ENCODE results near the gene STARD9.
"Not testable (repeated sequence)": the region's sequence is repeated elsewhere in the genome, so short reads cannot be mapped to it uniquely, and the experiment has no call there.

STARD9 gene

DNA sequence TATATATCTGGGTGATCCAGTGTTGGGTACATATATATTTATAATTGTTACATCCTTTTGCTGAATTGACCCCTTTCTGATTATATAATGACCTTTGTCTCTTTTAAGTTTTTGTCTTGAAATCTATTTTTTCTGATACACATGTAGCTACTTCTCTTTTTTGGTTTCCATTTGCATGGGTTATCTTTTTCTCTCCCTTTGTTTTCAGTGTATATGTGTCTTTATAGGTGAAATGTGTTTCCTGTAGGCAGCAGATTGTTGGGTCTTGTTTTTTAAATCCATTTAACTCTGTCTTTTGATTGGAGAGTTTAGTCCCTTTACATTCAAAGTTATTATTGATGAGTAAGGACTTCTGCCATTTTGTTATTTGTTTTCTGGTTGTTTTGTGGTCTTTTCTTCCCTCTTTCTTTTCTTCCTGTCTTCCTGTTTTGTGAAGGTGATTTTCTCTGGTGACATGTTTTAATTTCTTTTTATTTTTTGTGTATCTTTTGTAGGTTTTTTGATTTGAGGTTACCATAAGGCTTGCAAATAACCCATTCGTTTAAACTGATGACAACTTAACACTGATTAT lies 56.8 kb downstream of the STARD9 start:
- no peak for DNase-seq

DNA sequence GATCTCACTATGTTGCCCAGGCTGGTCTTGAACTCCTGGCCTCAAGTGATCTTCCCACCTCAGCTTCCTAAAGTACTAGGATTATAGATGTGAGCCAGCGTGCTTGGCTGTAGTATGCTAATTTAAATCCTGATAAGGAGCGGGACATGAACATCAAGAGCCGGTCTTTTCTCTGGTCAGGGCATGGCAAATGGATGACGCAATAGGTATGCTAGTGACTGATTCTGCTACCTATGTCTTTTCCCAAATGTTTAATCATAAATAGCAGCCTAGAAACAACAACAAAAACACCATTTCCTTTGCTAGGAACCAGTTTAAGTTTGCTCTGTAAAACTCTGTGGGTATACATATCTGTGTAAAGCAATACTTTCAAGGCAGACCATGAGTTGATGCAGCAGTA lies 64.7 kb downstream of the STARD9 start:
- DNase-seq = no peak

DNA sequence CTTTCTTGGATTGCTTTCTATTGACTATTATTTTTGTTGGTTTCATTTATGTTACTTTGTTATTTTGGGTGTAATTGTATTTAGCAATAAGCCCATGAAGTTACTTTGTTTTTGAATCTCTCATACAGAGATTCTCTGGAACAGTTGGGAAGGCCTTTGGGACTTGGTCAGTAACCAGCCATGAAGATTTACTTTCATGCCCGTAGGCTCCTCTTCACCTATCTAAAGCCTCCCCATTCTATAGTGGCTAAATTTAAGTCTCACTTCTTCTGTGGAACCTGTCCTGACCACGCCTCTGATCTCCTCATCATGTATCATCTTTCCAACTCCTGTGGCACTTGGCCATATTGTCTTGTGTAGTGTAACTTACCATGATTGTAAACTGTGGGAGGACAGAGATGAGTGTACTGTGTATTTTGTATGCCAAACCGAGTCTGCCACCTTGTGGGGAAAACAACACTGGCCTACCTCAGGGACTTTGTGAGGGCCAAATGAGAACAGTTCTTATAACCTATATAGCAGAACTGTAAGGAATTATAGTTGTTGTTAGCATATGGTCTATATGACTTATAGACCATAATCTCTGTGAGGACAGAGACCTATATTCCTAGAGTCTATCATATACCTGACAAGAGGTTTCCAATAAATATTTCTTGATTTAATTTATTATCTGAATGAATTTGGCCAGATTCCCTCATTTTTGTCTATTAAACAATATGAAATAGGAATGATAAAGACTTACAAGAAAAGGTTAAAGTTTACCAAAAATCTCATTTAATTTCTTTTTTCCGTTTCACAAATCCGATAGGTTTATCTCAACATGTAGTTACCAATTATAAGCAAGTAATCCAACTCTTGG lies 75.0 kb downstream of the STARD9 start:
- DNase-seq = peak; percentile 27

DNA sequence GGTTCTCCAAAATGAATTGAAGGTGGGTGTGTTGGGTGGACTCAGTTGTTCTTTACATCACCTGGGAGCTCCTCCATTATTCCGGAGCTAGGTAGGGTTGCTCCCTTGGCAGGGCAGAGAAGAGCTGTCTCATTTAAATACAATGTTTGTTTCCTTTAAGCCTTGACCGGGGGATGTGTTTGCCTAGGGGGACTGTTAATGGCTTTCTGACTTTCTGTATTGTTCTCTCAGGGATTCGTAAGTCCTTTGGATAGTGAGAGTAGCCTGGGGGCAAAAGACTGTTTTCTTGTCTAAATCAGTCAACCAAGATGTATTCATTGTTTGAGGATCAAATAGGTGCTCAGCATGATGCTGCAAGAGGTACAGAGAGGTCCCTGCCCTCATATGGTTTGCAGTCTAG lies 90.4 kb downstream of the STARD9 start:
- DNase-seq = no peak

DNA sequence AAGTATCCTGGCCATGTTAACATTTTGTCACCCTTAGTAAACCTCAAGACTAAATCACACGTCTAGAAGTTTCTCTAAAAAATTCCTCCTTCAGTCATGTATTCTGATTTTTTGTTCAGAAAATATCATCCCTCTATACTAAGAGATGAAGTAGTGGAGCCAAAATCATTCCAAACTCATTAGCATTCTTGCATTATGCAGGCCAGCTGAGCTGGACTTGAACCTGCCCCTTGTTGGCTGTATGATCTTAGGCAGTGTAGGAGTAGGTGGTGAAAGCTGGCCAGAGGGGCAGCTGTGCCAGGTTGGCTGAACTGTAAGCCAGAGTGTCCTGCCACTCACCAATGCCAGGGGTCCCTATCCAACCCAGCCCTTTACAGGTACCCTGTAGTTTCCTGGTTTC lies 92.4 kb downstream of the STARD9 start:
- no peak for DNase-seq

DNA sequence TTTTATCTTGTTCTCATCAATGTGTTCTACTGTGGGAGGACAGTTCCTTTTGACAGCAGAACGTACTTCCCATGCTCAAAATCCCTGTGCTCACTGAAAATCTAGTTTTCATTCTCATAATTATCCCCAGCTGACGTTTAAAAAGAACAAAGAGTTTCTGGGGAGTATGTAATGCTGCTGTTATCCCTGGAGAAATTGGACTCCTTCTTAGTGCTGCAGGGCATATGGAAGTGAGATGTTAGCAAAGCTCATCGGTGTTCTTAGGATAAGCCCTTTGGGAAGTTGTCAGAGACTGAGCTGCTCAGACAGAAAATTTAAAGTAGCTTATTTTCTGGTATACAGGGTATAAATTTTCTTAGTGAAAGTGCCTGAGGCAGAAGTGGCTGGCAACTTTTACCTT lies 95.0 kb downstream of the STARD9 start:
- DNase-seq = no peak

DNA sequence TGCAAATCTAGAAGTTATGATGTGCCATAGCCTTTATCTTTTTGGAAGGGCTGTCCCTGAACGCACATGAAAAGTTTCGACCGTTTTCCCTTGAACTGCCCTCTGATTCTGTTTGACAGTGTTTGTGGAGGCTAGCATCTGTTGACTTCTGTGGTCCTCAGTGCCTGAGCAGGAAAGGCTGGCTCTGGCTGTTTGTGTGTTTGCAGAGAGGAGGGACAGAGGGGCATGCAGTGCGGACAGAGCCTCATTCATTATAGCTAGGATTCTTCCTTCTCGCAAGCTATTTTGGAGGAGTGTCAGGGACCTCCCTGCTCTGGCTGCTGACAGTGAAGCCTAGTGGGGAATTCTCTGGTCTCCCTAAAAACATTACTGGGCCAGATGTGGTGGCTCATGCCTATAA lies 97.0 kb downstream of the STARD9 start:
- DNase-seq = no peak

DNA sequence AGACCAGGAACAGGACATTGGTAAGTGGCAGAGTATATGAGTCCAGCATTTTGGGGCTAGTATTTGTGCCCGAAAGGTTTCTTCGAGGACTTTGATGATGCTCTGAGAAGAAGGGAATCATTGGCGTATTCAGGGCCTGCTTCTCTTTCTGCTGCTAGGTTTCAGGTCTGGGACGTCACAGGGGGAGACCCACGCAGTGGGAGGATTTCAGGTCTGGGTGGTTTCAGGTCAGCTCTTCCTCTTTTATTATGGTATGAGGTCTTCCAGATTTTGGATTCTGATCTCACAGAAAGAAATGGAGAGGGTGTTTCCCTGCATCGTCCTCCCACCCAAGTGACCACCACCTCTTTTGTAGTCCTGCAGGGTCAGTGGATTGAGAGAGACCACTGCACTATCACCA lies 99.1 kb downstream of the STARD9 start:
- no peak for DNase-seq

DNA sequence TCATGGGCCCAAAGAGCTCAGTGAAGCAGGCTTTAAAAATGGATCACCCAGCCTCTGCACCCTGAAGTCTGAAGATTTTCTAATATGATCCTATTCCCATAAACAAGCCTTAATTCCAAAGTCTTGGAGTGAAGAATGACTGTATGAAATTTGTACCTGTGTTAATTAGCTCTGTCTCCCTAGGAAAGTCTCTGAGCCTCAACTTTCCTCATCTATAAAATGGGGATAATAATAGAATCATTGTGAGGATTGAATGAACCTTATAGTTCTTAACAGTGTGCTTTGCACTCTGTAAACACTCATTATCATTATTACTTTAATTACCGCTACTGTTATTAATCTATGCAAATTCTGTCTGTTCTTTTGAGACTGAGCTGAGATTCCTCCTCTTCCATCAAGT lies 99.6 kb downstream of the STARD9 start:
- no peak for DNase-seq

DNA sequence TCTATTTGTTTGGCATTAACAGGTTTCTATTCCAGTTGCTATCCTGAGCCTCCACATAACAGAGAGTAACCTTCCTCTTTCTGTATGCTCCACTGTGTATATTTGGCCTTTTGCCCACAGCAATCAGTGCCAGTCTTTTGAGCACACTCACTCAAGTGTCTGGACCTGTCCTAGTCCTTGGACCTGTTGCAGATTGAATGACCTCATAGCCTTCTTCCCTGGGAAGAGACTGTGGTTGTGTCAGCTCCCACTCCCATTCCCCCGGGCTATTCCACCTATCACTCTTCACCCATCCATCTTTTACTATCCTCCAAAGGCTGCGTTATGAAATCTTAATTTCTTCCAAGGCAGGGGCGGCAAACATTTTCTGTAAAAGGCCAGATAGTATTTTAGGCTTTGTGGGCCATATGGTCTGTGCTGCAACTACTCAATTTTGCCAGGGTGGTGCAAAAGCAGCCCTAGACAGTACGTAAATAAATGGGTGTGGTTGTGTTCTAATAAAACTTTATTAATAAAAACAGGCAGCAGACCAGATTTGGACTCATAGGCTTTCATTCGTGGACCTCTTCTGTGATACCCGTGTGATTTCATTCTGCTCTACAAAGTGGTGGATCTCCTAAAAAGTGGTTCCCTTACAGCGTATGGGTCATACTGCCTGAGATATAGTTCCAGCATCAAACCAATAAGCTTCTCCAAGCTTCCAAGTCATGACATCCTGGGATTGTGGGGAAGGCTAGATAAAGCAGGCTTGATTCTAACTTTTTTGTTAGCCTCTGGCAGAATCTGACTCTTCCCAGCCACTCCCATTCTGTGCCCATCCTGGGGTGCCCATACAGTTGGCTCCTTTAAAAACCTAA lies 104.1 kb downstream of the STARD9 start:
- no peak for DNase-seq

DNA sequence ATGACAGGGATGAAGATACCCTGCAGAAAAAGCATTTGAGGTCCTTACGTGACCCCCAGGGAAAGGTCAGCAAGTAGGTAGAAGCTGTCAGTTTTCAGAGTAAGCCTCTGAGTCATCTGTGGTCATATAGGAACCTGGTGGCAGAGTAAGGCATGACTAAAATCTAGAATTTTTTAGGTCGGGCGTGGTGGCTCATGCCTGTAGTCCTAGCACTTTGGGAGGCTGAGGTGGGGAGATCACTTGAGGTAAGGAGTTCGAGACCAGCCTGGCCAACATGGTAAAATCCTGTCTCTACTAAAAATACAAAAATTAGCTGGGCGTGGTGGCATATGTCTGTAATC lies 104.7 kb downstream of the STARD9 start:
- not testable (repeated sequence) for DNase-seq

DNA sequence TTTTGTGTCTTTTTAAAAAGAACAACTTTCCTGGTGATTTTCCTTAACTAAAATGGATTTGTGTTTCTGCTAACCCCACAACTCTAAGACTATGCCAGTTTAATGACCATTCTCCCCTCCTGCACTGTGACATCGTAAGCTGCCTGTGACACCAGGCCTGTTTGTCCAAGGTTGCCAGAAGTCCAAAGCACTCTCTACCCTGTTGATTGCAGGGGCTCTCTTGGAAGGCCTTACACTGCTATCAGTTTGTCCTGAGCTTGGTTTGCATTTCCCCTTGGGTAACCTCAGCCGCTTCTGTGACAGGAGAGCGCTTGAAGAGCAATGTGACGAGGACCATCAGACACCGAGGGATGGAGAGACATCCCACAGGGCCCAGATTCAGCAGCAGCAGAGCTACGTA lies 105.7 kb downstream of the STARD9 start:
- DNase-seq = no peak

DNA sequence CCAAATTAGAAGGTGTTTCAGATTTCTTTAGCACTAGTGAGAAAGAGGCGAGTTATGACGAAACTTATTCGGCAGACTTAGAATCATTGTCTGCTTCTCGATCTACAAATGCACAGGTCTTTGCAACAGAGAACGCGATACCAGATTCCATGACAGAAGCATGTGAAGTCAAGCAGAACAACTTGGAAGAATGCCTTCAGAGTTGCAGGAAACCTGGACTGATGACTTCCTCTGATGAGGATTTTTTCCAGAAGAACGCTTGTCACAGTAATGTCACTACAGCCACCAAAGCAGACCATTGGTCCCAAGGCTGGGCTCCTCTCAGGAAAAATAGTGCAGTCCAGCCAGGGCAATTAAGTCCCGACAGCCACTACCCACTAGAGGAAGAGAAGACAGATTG lies 110.9 kb downstream of the STARD9 start:
- DNase-seq = no peak

DNA sequence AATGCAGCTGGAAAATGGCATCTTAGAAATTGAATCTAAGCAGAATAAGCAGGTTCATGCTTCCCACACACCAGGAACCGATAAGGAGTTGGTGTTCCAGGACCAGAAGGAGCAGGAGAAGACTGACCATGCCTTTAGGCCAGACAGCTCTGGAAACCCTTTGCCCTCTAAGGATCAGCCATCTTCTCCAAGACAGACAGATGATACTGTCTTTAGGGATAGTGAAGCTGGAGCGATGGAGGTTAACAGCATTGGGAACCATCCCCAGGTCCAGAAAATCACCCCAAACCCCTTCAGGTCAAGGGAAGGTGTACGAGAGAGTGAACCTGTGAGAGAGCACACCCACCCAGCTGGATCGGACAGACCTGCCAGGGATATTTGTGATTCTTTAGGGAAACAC lies 112.3 kb downstream of the STARD9 start:
- DNase-seq = no peak

DNA sequence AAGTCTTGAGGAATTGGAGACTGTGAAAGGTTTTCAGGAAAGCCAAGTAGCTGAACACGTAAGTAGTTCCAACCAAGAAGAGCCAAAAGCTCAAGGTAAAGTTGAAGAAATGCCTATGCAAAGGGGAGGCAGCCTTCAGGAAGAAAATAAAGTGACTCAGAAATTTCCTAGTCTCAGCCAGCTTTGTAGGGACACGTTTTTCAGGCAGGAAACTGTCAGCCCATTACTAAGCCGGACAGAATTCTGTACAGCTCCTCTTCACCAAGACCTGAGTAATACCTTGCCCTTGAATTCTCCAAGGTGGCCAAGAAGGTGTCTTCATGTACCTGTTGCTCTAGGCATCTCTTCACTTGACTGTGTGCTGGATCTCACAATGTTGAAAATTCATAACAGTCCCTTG lies 112.9 kb downstream of the STARD9 start:
- no peak for DNase-seq

DNA sequence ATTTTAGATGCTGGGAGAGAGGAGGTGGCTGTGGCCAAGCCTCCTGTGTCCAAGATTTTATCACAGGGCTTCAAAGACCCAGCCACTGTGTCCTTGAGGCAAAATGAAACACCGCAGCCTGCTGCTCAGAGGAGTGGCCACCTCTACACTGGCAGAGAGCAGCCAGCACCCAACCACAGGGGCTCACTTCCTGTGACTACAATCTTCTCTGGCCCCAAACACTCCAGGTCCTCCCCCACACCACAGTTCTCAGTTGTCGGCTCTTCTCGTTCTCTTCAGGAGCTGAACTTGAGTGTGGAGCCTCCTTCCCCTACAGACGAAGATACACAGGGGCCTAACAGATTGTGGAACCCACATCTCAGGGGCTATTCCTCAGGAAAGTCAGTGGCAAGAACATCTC lies 115.9 kb downstream of the STARD9 start:
- no peak for DNase-seq

DNA sequence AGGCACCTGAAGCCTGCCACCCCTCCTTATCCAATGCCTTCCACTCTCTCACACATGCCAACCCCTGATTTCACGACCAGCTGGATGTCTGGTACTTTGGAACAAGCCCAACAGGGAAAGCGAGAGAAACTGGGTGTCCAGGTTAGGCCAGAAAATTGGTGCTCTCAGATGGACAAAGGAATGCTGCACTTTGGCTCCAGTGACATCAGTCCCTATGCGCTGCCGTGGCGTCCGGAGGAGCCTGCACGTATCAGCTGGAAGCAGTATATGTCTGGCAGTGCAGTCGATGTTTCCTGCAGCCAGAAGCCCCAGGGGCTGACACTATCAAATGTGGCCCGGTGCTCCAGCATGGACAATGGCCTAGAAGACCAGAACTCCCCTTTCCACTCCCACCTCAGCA lies 116.4 kb downstream of the STARD9 start:
- DNase-seq = no peak

DNA sequence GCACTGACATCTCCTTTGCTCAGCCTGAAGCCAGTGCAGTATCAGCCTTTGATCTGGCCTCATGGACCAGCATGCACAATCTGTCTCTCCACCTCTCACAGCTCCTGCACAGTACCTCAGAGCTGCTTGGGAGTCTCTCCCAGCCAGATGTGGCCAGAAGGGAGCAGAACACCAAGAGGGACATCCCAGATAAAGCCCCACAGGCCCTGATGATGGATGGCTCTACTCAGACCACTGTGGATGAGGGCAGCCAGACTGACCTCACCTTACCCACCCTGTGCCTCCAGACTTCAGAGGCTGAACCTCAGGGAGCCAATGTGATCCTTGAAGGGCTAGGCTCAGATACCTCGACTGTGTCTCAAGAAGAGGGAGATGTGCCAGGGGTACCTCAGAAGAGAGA lies 117.1 kb downstream of the STARD9 start:
- no peak for DNase-seq

DNA sequence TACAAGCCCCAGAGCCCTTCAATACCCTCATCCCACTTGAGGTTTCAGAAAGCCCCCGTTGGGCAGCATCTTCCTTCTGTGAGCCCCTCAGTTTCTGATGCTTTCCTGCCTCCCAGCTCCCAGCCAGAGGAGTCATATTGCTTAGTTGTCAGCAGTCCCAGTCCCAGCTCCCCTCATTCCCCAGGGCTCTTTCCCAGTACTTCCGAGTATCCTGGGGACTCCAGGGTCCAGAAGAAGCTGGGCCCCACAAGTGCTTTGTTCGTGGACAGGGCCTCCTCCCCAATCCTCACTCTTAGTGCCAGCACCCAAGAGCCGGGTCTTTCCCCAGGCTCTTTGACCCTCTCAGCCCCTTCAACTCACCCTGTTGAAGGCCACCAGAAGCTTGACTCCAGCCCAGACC lies 117.6 kb downstream of the STARD9 start:
- DNase-seq = no peak

DNA sequence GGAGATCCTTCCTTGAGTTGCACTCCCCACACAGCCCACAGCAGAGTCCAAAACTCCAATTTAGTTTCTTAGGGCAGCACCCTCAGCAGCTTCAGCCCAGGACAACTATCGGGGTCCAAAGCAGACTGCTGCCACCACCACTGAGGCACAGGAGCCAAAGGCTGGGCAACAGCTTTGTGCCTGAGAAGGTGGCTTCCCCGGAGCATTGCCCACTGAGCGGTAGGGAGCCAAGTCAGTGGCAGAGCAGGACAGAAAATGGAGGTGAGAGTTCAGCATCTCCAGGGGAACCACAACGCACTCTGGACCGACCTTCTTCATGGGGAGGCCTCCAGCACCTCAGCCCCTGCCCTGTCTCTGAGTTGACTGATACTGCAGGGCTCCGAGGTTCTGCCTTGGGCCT lies 118.1 kb downstream of the STARD9 start:
- DNase-seq = no peak

DNA sequence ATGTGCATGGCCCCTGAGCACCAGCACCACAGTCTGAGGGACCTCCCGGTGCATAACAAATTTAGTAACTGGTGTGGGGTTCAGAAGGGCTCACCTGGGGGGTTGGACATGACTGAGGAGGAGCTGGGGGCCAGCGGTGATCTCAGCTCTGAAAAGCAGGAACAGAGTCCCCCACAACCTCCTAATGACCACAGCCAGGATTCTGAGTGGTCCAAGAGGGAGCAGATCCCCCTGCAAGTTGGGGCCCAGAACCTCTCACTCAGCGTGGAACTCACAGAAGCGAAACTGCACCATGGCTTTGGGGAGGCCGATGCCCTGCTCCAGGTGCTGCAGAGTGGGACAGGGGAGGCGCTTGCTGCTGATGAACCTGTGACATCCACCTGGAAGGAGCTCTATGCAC lies 118.5 kb downstream of the STARD9 start:
- DNase-seq = no peak

DNA sequence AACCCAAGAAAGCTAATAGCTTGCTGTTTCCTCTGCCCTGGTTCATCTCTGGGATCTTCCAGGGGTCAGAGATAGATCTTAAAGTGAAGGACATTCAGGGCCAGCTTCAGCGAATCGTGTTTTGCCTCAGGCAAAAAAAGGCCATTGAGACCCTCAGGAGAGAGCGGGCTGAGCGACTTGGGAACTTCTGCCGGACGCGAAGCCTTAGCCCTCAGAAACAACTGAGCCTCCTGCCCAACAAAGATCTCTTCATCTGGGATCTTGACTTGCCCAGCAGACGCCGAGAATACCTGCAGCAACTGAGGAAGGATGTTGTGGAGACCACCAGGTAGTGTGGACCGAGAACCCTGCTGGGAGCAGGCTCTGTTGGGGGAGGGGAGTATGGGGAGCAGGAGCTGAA lies 119.0 kb downstream of the STARD9 start:
- DNase-seq = no peak

DNA sequence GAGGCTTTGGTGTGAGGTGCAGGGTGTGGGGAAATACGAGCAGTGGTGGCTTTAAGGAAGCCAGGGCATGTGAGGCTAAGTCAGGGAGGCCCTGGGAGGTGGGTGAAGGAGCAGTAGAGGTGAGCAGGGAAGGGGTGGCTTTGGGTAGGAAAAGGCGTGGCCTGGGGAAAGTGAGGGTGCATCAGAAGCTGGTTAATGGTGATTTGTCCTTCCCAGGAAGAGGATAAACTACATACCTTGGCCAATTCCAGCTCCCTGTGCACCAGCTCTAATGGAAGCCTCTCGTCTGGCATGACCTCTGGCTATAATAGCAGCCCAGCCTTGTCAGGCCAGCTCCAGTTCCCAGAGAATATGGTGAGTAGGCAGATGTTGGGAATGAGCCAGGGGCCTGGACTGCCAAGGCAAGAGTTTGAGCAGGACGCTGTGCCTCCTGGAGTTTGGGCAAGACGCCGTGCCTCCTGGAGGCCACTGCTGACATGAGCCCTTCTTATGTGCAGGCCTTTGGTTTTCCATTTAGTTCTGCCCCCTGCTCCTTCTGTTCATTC lies 120.2 kb downstream of the STARD9 start:
- DNase-seq = no peak

DNA sequence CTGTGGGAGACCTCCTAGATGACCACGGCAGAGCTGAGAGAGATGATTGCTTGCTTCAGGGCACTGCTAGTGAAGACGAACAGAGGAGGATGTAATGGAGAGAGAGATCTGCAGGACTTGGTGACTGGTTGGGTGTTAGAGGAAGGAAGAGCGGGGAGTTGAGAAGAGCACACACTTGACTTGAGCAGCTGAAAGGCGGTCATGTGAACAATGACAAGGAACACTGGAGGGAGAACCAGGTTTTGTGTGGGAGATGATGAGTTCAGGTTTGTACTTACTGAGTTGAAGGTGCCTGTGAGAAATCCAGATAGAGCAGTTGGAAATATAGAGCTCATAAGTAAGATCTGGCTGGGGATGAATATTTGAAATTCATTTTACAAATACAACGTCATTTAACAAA lies 121.2 kb downstream of the STARD9 start:
- DNase-seq = no peak

Measured in NCI-H345 (cell line).